Hippocampal formation (tissue), 2 donors: ENCODE results near the gene GNLY.
"Not testable (repeated sequence)": the region's sequence is repeated elsewhere in the genome, so short reads cannot be mapped to it uniquely, and the experiment has no call there.

ENCODE experiments used
- DNase-seq, 2 donors: peaks; one replicate each; lab custom pipeline; 2025; lab: John Stamatoyannopoulos, UW

The GNLY gene

DNA sequence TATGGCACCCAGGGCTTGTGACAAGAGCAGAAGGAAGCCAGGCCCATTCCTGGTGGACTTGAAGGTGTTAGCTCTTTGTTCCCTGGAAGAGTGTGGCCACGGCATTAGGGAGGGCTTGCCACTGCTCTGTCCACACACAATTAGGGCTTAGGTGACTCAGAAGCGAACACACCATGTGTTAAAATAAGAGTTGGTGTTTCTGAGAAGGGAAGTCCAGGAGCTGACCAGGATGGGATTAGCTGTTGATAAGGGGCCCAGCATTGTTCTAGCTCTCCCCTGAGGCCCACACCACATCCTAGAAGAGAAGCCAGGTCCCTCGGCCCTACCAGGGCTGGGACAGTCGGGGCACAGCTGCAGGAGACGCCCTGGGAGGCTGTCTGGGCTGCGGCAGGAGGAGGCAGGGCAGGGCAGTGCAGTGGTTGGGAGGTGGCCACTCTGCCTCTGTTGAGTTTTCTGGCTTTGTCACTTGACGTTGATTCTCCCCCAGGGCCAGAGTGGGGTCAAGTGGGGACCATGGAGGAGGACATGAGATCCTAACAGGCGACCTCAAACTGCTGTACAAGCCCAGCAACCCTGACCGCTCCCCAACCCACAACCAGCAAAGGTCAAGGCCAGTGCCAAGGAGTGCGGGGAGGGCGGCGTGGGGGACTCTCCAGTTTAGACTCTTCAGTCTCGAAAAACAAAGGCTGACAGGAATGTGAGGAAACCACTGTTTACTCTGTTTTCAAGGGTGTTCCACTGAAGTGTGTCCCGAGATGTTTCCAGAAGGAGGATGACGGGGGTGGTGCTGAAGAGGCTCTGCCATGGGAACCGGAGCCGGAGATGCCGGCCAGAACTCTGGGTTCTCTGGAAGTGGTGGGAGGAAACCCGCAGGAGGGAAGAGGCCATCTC lies 16.8 kb downstream of the GNLY start:
- no peak for DNase-seq

DNA sequence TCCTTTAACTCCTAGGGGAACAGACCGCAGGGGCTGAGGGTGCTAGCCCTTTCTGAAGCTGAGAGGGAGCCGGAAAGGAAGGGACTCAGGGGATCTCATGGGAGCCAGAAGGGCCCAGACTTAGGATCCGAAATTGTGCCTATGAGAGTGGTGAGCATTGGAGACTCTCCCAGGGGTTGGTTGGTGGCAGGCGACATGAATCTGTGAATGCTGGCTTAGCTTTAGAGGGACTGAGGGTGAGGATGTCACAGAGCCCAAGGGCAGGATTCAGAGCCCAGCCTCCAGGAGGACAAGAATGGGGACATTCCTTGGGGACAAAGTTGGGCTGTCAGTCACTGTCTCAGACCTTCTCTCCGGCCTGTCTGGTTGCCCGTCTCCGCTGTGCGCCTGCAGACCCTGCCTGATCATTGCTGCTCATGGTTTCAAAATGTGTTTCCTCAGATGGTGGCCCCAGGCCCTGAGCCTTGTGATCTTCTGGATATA lies 17.5 kb downstream of the GNLY start:
- DNase-seq, result no peak

DNA sequence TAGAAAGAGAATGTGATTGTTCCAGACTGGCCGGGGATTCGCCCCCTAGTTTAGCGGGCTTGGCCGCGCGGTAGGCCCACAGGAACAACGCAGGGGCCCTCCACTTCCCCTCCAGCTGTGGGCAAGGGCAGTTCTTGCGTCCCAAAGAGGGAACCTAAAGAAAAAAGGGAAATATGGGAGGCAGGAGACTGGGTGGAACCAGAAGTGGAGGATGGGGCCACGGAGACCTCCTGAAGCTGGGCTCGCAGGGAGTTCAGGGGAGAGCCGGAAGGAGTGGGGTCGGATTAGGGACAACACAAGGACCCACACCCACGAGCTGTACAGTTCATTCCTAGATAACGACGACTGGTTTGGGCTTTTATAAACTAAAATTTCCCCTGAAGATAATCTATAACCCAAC lies 18.2 kb downstream of the GNLY start:
- DNase-seq, result no peak

DNA sequence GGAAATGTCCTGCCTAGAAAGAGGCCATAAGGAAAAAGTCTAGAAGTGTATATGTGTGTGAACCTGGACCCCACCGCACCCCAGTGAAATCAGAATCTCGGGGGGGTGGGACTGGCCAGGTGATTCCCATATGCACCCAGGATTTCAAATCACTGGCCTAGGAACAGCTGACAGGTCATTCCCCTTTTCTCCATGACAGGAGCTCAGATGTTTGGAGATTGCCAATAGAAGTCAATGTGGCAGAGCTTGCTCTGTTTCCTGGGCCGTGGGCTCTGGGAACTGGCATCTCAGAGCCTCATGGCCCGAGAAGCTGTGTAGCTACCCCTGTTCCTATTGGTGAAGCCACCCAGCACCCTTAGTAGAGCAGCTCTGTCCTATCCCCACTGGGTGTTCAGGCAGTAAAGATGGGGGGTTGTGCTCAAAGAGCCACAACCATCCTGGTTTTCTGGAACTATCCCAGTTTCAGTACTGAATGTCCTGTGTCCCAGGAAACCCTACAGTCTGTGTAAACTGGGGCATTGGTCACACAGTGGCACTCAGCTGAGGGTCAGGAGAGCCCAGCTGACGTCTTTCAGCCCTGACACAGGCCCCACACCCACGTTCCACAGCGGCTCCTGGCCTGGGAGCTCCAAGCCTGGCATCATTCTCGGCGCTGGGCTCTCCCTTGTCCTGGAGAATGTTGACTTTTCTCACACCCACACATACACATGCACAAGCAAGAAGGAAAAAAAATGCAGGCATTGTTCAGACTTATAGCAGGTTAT lies 18.9 kb downstream of the GNLY start:
- peak in 1 of 2 donors; percentile 19 for DNase-seq

DNA sequence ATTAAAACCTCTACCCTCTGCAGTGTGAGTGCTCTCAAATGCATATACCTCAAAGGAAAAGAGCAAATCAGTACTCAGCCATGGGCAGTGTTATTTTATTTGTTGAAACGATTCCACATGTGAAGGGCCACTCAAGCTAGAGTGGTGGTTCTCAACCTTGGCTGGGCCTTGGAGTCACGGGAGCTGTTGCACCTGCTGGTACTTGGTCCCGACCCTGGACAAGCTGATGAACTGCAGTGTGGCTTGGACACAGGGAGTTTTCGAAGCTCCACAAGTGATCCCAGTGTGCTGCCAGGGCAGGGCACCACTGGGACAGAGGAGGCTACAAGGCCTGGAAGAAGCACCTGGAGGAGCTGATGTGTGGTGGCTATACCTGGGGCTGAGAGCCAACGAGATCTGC lies 19.7 kb downstream of the GNLY start:
- DNase-seq, result no peak

DNA sequence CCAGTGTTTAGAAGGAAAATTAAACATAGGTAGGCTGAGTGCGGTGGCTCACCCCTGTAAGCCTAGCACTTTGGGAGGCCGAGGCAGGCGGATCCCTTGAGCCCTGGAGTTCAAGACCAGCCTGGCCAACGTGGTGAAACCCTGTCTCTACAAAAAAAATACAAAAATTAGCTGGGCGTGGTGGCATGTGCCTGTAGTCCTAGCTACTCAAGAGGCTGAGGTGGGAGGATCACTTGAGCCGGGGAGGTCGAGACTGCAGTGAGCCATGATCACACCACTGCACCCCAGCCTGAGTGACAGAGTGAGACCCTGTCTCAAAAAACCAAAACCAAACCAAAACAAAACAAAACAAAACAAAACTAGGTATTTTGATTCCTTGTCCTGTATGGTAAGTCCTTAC lies 20.3 kb downstream of the GNLY start:
- DNase-seq, result not testable (repeated sequence)

DNA sequence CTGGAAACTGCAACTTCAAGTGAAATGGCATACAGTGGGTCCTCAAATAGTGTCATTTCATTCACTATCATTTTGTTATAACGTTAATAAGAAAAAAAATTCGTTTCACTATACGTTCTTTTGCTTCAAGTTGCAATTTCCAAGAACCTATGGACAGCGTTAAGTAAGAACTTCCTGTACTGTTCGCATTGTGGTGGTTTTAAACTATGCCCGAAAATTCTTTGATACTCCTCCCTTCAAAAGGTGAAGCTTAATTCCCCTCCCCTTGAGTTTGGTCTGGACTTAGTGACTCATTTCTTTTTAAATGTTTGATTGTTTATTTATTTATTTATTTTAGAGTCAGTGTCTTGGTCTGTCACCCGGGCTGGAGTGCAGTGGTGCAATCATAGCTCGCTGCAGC lies 20.7 kb downstream of the GNLY start:
- DNase-seq, result no peak

DNA sequence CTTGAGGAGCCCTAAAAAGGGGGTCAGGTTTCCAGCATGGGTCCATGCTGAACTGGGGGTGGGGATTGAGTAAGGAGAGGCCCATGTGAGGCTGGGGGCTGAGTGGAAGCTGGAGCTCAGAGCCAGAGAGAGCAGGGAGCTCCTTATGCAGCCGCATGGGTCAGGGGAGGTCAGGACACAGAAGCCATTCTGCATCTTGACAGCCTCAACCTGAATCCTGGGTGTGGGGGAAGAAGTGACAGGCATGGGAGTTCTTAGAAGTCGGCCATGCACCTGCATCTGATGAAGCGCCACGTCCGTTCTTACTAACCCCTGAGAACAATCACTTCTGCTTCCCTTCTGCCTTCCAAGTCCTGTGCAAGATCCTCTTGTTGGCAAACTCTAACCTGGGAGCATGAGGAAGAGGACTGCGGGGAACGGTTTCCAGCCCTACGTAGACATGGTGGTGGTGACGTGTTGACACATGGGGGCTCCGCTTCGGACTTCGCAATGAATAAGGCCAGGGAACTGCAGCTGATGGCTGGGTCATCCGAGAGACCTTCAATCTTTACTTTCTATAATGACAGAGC lies 22.3 kb downstream of the GNLY start:
- no peak for DNase-seq

DNA sequence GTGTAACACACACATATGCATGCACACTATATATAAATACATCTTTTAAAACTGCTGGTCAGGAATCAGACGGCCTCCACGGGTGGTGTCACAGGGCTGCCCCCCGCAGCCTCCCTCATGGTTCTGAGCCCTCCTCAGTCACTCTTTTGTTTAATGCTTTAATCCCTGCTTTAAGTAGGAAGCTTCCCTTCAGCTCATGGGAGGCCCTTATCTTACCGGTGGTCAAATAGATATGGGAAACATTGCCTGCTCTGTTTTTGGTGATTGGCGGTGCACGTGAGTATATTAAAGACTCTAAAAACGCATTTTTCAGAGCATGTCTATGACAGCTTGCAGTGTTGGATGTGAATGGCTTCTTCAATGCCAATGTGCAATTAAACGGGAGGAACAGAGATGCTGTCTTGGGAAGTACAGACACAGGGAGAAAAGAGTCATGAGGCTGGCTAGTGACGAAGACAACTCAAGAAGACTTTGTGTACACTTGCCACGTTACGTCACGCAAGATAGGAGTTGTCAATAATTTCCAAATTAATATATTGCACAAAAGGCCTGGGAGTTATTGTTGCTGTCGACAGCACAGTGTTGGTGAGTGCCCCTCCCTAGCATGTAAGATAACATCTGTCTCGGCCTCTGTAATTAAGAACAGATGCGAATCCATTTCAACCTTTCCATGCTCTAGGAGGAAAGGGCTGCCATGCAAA lies 23.3 kb downstream of the GNLY start:
- no peak for DNase-seq

DNA sequence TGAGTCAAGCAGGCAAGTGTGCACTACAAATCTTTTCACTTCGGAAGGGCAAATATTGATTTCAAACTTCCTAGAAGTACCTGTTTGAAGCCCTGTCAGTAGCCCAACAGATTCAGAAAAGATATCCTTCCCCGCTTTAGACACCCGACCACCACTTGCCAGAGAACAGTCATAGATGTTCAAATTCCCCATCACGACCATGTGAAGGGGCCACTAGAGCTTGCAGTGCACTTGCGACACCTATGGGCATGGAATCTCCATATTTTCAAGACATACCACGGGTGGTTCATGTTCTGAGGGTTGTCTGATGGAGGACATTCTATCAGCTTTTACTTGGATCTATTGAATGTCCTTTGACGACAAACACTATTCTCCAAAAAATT lies 23.8 kb downstream of the GNLY start:
- no peak for DNase-seq

DNA sequence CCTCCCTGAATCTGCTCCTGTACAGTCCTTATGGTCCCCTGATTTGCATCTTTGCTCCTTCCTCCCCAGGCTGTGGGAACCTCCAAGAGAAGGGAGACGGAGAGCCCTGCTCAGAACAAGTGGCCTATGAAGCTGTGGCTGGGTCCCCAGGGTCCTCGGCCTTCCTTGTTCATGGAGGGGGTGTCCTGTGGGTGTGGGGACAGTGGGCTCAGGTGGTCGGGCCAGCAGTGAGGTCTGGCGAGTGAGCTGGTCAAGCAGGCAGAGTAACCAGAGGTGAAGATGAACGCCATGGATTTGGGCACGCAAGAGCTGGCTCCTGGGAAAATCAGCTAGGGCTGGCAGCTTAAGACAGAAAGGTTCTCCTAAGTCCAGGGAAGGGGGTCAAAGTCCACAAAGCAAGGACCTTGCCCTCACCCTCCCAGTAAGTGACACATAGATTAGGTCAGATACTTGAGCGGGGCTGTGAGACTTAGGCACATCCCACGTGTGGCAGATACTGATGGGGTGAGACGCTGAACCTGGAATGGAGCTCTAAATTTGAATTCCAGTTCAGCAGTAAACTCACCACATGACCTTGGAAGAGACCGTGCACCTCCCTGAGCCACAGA lies 24.8 kb downstream of the GNLY start:
- no peak for DNase-seq

DNA sequence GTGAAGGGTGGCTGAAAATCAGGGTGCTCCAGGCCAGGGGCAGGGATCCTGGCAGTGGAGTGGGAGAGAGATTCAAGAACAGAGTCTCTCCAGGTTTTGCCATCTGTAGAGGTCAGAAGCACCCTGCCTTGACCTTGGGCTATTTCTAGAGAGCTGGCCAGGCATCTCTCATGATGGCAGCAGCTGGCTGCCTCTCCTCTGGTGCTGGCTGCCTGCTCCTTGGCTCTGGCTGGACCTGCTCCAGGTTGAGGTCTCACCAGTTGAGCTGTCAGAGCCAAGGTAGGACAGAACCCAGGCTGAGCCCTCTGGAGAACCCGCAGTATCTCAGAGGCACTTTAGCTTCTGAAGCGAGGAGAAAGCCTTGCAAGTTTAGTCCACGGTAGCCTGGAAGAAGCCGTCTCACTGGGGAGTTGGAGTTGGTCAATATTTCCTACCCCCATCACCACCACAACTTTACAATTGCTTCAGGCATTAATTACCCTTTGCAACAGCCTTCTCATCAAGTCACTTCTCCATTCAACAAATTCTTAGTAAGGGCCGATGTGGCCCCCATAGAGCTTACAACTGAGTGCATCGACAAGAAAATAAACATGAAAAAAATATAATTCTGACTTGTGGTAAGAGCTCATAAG lies 25.6 kb downstream of the GNLY start:
- DNase-seq, result no peak

DNA sequence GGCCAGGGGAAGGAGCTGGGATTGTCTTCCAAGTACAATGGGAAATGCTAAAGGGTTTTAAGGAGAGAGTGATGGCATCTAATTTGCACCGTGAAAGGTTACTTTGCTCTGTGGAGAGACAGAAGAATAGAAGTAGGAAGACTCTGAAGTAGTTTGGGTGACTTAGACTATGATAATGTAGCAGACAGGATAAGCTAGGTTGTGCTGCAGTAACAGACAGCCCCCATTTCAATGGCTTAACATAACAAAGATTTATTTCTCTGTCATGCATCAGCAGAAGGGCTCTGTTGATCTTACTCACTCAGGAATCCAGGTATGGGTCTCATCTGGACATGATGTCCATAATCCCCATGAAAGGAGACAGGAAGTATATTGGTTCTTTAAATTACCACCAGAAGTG lies 26.4 kb downstream of the GNLY start:
- DNase-seq, result no peak

DNA sequence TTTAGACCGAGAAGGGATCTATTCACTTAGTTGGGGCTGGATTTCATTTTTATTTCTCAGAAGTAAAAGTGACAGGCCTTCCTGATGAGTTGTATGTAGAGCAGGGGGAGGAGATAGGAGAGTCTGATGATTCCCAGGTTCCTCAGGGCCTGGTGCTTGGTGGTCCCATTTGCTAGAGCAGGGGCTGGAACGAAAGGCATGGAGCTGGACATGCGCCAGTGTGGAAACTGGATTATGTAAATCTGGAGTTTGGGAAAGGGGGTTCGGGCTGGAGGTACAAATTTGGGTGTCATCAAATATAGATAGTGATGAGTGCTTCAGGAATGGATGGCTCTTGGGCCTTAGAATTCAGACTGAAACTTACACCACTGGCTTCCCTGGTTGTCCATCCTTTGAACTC lies 27.5 kb downstream of the GNLY start:
- no peak for DNase-seq

DNA sequence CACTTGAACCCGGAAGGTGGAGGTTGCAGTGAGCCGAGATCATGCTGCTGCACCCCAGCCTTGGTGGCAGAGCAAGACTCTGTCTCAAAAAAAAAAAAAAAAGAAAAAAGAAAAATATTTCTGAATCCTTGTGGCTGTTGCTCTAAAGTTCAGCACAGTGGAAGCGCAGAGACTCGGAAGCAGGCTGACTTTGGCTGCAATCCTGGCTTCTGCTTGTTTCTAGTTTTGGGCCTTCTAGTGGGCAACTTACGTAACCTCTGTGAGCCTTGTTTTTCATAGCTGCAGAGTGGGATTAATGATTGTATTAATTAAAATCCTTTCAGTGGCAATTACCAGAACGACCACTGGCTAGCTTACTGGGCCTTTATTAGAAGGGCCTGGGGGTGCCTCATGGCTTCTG lies 28.4 kb downstream of the GNLY start:
- DNase-seq, result no peak

DNA sequence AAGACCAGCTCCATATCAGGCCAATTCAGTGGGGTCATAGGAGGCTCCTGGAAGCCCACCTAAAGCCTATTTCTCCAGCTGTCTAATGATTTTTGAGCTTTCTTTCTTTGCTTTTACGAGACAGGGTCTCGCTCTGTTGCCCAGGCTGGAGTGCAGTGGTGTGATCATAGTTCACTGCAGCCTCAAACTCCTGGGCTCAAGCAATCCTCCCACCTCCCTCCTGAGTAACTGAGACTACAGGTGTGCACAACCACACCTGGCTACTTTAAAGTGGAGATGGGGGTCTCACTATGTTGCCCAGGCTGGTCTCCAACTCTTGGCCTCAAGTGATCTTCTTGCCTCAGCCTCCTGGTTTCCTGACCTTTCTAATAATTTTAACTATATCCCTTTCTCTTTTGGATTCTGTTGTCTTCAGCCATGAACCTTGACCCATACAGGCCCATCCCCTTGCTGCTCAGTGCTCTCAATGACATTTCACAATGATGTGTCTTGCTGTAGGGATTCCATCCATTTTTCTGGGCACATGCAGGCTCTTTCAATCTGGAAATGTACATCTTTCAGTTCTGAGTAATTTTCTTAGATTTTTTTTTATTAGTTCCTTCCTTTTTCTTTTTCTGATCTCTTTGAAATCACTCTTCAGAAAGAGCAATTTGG lies 29.7 kb downstream of the GNLY start:
- DNase-seq, result no peak

DNA sequence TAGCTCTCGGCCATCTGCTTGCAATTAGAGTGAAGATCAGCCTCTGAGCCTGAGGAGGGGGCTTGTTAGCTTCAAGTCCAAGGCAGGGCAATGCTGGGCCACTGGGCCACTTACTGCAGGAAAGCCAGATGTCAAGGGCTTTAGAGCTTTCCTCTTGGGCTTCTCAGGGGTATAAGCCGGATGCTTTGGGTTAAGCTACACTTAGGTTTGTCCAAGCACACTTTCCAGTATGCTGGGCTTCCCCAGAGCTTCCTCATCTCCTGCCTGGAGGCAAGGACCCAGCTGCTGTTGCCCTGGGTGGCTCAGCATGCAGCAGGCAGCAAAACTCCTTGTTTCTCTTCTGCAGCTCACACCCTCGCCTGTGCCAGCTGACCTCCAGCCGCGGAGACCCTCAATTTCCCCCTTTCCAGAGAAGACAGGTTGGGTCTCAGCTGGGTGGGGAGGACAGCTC lies 30.6 kb downstream of the GNLY start:
- no peak for DNase-seq

DNA sequence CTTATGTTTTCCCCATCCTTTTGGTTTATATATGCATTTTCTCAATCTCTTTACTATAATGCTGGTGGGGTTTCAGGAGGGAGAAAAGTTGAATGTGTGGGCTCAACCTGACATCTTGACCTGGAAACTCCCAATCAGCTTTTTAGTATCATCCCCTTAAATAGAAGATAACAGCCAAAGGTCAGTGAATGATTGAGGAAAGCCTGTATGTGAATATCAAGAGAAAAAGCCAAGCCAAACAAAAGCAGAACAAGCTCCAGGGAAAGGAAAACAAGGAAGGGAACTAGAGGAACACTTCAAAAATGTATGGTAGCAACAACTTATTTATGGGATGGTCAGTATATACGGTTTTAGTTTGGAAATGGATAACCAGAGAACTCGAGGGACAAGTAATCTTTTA lies 31.3 kb downstream of the GNLY start:
- no peak for DNase-seq

DNA sequence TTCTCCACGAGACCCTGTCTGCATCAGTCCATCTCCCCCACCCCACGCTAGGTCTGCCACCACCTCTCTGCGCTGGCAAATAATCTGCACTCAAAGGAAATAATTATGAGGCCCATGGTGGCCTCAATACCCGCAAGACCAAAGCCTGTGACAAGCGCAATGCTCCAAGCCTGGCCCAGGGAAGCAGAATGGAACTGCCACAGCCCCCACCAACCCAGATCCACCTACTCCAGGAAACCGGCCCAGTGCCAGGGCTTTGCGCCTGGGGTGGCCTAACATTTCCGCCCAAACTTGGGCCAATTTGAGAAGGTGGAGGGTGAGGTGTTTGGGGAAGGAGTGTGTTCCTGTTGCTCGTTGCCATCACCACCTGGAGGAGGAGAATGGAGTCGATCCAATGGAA lies 33.6 kb downstream of the GNLY start:
- DNase-seq, result no peak

DNA sequence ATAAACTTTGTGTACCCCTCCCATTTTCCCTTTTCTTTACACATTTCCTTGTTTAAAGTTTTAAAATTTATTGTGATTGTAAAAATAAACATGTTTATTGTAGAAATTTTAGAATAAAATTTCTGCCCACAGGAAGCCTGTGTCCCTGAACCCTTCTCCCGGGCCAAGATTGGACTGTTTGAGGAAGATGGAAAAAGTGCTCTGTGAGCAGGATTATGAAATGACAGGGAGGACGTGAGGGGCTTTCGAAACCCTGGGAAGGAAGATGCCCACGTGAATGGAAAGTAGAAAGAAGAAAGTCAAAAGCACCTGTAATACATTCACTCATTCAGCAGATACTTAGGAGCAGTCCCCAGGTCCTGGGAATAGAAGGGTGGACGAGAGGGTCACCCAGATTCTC lies 34.2 kb downstream of the GNLY start:
- no peak for DNase-seq
